HepG2 (cell line): Measurements from ENCODE around the gene SLC29A1. TPM values are rescaled to one million over a fixed set of nuclear protein-coding genes. Genes with fewer than 3 reads are reported as not detected.

Experiments used
- AKAP8 ChIP-seq: sonication (generic); formaldehyde crosslinking; IDR thresholded peaks from 2 replicates; pipeline ENCODE4 v1.5.1; 2020; ENCODE audit warnings: mild to moderate bottlenecking, missing genetic modification reagents
- ELF1 ChIP-seq: sonication (generic); formaldehyde crosslinking; IDR thresholded peaks from 2 replicates; pipeline ENCODE4 v1.4.0; 2020; ENCODE audit warnings: missing genetic modification reagents
- HCFC1 ChIP-seq: fragments of 150-350 bp; IDR thresholded peaks from 2 replicates; pipeline ENCODE4 v1.6.1; 2014; ENCODE audit warnings: low read depth, low read length
- HDAC6 ChIP-seq: fragments of 200-600 bp; sonication (generic); IDR thresholded peaks from 2 replicates; pipeline ENCODE4 v1.7.0; 2017; ENCODE audit warnings: mild to moderate bottlenecking, antibody characterized with exemption, low read length, low read depth
- NCOA5 ChIP-seq: sonication (generic); formaldehyde crosslinking; IDR thresholded peaks from 2 replicates; pipeline ENCODE4 v1.4.0; 2020; ENCODE audit warnings: missing genetic modification reagents
- SETDB1 ChIP-seq: sonication (generic); formaldehyde crosslinking; IDR thresholded peaks from 2 replicates; pipeline ENCODE4 v1.5.1; 2020; ENCODE audit warnings: missing genetic modification reagents, mild to moderate bottlenecking, borderline replicate concordance
- ZMAT3 ChIP-seq: sonication (generic); formaldehyde crosslinking; conservative IDR thresholded peaks from 2 replicates; pipeline ENCODE4 v1.7.0; 2021; ENCODE audit warnings: missing genetic modification reagents
- ZNF17 ChIP-seq: sonication (generic); formaldehyde crosslinking; IDR thresholded peaks from 2 replicates; pipeline ENCODE4 v1.5.0; 2020; ENCODE audit warnings: mild to moderate bottlenecking, missing genetic modification reagents
- ZNF292 ChIP-seq: sonication (generic); formaldehyde crosslinking; IDR thresholded peaks from 2 replicates; pipeline ENCODE4 v1.8.1; 2022; ENCODE audit warnings: mild to moderate bottlenecking, low read depth, missing genetic modification reagents, borderline replicate concordance
- ZNF451 ChIP-seq: sonication (generic); formaldehyde crosslinking; IDR thresholded peaks from 2 replicates; pipeline ENCODE4 v1.5.0; 2020; ENCODE audit warnings: mild to moderate bottlenecking, missing genetic modification reagents
- ZNF776 ChIP-seq: sonication (generic); formaldehyde crosslinking; IDR thresholded peaks from 2 replicates; pipeline ENCODE4 v1.4.0; 2020; ENCODE audit warnings: mild to moderate bottlenecking, missing genetic modification reagents
- polyA plus RNA-seq, 8 experiments: library from polyadenylated mRNA; depleted of rRNA in 3 of 8; stranded (reverse) in 7 of 8; unstranded in 1 of 8; fragments of >200 nt; fragmentation: Illumina TruSeq in 4 of 8; extraction: Trizol in 4 of 8; gene quantifications; 2 replicates each; pipeline versions ENCODE4 v1.2.1 to v1.2.3, GENCODE V29; 2011 to 2016; ENCODE audit warnings: low read depth in 4 of 8, missing spikeins in 1 of 8, mixed read lengths in 1 of 8; ENCODE audit not compliant: insufficient read depth in 1 of 8
- total RNA-seq, 5 experiments: library from RNA; depleted of rRNA; stranded (reverse); fragments of >200 nt; fragmentation: Illumina TruSeq; extraction: Trizol; gene quantifications; 2 replicates each; pipeline ENCODE4 v1.2.3, GENCODE V29; 2016; ENCODE audit warnings: low read depth in 1 of 5
- TF ChIP-seq, protein P1 (sequence below): sonication (generic); formaldehyde crosslinking; IDR thresholded peaks from 2 replicates; pipeline ENCODE4 v1.4.0; 2020; ENCODE audit warnings: mild to moderate bottlenecking, missing genetic modification reagents
- TF ChIP-seq, protein P2 (sequence below), 2 experiments: fragments of 450-650 bp in 1 of 2; sonication (generic) in 1 of 2; formaldehyde crosslinking in 1 of 2; IDR thresholded peaks; 2 replicates each; pipeline versions ENCODE4 v1.6.1 to v1.8.0; 2016 to 2022; ENCODE audit warnings: antibody characterized with exemption in 1 of 2, mild to moderate bottlenecking in 1 of 2, missing genetic modification reagents in 1 of 2
- TF ChIP-seq, protein P3 (sequence below): sonication (generic); formaldehyde crosslinking; IDR thresholded peaks from 2 replicates; pipeline ENCODE4 v1.4.0; 2020; ENCODE audit warnings: missing genetic modification reagents

SLC29A1 gene
- total and polyA plus RNA-seq, 2 of the 13 experiments (the other 11 are each of a cell fraction or from before 2014, with no cell fraction given) = 43.2 to 106 TPM

DNA sequence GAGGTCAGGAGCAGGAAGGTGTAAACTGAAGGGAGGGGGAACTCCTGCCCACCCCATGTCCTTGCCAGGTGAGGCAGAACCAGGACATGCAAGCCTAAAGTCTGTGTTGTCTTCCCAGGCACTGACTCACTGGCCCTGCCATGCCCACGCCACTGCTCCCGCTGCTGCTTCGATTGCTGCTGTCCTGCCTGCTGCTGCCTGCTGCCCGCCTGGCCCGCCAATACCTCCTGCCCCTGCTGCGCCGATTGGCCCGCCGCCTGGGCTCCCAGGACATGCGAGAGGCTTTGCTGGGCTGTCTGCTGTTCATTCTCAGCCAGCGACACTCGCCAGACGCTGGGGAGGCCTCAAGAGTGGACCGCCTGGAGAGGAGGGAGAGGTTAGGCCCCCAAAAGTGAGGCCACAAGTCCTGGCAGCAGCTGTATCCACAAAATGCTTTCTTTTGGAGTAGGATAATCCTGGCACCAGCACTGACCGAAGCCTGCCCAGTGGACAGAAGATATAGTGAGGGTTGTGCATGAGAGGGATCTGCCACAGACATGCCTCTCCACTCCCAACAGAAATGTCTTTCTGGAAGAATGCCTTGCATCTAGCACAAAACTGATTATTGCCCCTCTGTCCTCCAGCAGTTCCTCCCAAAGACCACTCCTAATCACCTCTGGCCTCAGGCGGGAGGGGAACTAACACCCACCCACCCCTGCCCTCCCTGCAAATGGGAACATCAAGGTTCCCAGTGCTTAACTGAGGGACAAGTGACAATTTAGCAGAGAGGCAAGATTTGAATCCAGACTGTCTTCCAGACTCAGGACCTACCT is 5.9 kb upstream of the SLC29A1 start (continued):
- TF ChIP-seq HCFC1 = no peak
- TF ChIP-seq NCOA5 (CRISPR knock-in tag) = no peak
- TF ChIP-seq ZNF451 = peak; percentile 84; the same call in 1 of the 2 replicates
- TF ChIP-seq SETDB1 (CRISPR knock-in tag) = no peak
- TF ChIP-seq, protein P1, sequence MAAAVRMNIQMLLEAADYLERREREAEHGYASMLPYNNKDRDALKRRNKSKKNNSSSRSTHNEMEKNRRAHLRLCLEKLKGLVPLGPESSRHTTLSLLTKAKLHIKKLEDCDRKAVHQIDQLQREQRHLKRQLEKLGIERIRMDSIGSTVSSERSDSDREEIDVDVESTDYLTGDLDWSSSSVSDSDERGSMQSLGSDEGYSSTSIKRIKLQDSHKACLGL = peak; percentile 85
- TF ChIP-seq ELF1 (CRISPR knock-in tag) = no peak
- no peak for TF ChIP-seq HDAC6
- TF ChIP-seq AKAP8 (CRISPR knock-in tag) = 0 out of 2 replicates have a peak, but pooled peaks have one; percentile 35
- TF ChIP-seq ZNF17 (CRISPR knock-in tag) = no peak
- TF ChIP-seq, protein P2, sequence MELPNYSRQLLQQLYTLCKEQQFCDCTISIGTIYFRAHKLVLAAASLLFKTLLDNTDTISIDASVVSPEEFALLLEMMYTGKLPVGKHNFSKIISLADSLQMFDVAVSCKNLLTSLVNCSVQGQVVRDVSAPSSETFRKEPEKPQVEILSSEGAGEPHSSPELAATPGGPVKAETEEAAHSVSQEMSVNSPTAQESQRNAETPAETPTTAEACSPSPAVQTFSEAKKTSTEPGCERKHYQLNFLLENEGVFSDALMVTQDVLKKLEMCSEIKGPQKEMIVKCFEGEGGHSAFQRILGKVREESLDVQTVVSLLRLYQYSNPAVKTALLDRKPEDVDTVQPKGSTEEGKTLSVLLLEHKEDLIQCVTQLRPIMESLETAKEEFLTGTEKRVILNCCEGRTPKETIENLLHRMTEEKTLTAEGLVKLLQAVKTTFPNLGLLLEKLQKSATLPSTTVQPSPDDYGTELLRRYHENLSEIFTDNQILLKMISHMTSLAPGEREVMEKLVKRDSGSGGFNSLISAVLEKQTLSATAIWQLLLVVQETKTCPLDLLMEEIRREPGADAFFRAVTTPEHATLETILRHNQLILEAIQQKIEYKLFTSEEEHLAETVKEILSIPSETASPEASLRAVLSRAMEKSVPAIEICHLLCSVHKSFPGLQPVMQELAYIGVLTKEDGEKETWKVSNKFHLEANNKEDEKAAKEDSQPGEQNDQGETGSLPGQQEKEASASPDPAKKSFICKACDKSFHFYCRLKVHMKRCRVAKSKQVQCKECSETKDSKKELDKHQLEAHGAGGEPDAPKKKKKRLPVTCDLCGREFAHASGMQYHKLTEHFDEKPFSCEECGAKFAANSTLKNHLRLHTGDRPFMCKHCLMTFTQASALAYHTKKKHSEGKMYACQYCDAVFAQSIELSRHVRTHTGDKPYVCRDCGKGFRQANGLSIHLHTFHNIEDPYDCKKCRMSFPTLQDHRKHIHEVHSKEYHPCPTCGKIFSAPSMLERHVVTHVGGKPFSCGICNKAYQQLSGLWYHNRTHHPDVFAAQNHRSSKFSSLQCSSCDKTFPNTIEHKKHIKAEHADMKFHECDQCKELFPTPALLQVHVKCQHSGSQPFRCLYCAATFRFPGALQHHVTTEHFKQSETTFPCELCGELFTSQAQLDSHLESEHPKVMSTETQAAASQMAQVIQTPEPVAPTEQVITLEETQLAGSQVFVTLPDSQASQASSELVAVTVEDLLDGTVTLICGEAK (IDR thresholded peaks at IDR 0.05) = no peak
- TF ChIP-seq, protein P2 (CRISPR knock-in tag; IDR thresholded peaks at IDR 0.05) = peak; percentile 78; the same call in 1 of the 2 replicates
- peak; percentile 79 for TF ChIP-seq ZNF292 (CRISPR knock-in tag)
- TF ChIP-seq, protein P3, sequence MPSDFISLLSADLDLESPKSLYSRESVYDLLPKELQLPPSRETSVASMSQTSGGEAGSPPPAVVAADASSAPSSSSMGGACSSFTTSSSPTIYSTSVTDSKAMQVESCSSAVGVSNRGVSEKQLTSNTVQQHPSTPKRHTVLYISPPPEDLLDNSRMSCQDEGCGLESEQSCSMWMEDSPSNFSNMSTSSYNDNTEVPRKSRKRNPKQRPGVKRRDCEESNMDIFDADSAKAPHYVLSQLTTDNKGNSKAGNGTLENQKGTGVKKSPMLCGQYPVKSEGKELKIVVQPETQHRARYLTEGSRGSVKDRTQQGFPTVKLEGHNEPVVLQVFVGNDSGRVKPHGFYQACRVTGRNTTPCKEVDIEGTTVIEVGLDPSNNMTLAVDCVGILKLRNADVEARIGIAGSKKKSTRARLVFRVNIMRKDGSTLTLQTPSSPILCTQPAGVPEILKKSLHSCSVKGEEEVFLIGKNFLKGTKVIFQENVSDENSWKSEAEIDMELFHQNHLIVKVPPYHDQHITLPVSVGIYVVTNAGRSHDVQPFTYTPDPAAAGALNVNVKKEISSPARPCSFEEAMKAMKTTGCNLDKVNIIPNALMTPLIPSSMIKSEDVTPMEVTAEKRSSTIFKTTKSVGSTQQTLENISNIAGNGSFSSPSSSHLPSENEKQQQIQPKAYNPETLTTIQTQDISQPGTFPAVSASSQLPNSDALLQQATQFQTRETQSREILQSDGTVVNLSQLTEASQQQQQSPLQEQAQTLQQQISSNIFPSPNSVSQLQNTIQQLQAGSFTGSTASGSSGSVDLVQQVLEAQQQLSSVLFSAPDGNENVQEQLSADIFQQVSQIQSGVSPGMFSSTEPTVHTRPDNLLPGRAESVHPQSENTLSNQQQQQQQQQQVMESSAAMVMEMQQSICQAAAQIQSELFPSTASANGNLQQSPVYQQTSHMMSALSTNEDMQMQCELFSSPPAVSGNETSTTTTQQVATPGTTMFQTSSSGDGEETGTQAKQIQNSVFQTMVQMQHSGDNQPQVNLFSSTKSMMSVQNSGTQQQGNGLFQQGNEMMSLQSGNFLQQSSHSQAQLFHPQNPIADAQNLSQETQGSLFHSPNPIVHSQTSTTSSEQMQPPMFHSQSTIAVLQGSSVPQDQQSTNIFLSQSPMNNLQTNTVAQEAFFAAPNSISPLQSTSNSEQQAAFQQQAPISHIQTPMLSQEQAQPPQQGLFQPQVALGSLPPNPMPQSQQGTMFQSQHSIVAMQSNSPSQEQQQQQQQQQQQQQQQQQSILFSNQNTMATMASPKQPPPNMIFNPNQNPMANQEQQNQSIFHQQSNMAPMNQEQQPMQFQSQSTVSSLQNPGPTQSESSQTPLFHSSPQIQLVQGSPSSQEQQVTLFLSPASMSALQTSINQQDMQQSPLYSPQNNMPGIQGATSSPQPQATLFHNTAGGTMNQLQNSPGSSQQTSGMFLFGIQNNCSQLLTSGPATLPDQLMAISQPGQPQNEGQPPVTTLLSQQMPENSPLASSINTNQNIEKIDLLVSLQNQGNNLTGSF = 0 out of 2 replicates have a peak, but pooled peaks have one; percentile 39
- TF ChIP-seq ZNF776 (CRISPR knock-in tag) = peak; percentile 47; the same call in 1 of the 2 replicates
- TF ChIP-seq ZMAT3 (CRISPR knock-in tag) = peak; percentile 90
